Measurements from ENCODE around the gene TSPAN8.
"Not testable (repeated sequence)": the region's sequence is repeated elsewhere in the genome, so short reads cannot be mapped to it uniquely, and the experiment has no call there.

The TSPAN8 gene

DNA sequence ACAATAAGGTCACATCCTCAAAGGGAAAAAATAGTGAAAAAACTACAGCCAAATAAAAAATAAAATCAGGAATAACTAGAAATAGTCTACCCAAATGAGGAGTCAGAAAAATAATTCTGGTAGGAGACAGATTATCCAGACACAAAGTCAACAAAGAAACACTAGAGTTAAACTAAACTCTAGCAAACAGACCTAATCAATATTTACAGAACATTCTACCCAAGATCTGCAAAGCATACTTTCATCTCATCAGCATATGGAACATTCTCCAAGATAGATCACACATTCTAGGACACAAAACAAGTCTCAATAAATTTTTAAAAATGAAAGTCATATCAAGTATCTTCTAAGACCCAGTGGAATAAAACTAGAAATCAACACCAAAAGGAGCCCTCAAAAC lies 20.4 kb upstream of the TSPAN8 start:
- H2AFZ ChIP-seq (ENCODE audit: low read depth, low read length): no peak overlapping the region
- no peaks in the 10 kb centered on the region for H3K27me3 ChIP-seq (ENCODE audit: insufficient read depth, low read length)
- H3K36me3 ChIP-seq (ENCODE audit: insufficient read depth, low read length): no peaks in the 10 kb centered on the region
- no peaks in the 10 kb centered on the region for H3K9me3 ChIP-seq (ENCODE audit: low read length)
- no peaks in the 10 kb centered on the region for H3K4me1 ChIP-seq (ENCODE audit: insufficient read depth, low read length)
- no peak overlapping the region for H3K4me3 ChIP-seq (ENCODE audit: low read length)

DNA sequence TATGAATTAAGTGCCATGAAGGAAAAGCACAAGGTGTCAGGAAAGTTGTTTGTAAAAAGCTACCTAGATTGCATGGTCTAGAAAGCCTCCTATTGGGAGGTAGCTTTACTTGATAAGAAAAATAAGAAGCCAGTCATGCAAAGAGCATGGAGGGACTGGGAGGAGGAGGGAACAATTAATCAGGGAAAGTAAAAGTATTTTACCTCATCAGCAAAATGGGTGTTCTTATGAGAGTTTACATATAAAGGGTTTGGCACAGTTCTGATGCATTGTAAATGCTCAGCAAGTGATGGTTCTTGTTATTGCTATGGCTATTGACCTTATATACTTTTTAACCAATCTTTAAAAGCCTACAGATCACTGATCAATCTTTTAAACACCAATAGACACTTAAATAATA lies 17.0 kb upstream of the TSPAN8 start:
- H3K27me3 ChIP-seq (ENCODE audit: insufficient read depth, low read length): no peaks in the 10 kb centered on the region
- H2AFZ ChIP-seq (ENCODE audit: low read depth, low read length): no peak overlapping the region
- no peaks in the 10 kb centered on the region for H3K4me1 ChIP-seq (ENCODE audit: insufficient read depth, low read length)
- H3K4me3 ChIP-seq (ENCODE audit: low read length): no peak overlapping the region
- H3K9me3 ChIP-seq (ENCODE audit: low read length): no peaks in the 10 kb centered on the region
- H3K36me3 ChIP-seq (ENCODE audit: insufficient read depth, low read length): no peaks in the 10 kb centered on the region

DNA sequence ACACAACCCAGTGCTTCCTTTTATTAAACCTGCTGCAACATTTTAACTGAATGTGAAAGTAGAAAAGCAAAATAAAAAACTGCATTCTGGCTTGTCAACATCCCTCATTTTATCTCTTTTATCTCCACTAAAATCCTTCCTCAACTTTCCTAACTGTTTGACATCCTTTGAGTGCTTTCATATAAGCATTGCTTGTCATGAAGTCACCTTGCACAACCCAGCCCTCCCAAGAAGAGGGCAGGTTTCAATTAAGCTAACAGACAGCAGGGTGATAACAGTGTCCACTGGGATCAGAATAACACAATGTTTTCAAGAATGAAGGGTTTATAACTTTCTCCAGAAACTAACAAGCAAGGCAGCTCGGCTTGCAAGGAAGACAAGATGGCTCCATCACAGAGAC lies 16.3 kb upstream of the TSPAN8 start:
- Histone ChIP-seq H3K36me3 (ENCODE audit: insufficient read depth, low read length) (no peaks in the 10 kb centered on the region), H3K27me3 (ENCODE audit: insufficient read depth, low read length) (no peaks in the 10 kb centered on the region), H2AFZ (ENCODE audit: low read depth, low read length) (no peak overlapping the region), H3K4me1 (ENCODE audit: insufficient read depth, low read length) (no peaks in the 10 kb centered on the region), H3K4me3 (ENCODE audit: low read length) (no peak overlapping the region), H3K9me3 (ENCODE audit: low read length) (no peaks in the 10 kb centered on the region)

GRCh38 chr12:71170456-71170855 lies 12.7 kb upstream of the TSPAN8 start:
- Histone ChIP-seq H3K4me3 (ENCODE audit: low read length) (no peak overlapping the region), H2AFZ (ENCODE audit: low read depth, low read length) (no peak overlapping the region), H3K4me1 (ENCODE audit: insufficient read depth, low read length) (no peaks in the 10 kb centered on the region), H3K36me3 (ENCODE audit: insufficient read depth, low read length) (no peaks in the 10 kb centered on the region), H3K9me3 (ENCODE audit: low read length) (no peaks in the 10 kb centered on the region), H3K27me3 (ENCODE audit: insufficient read depth, low read length) (no peaks in the 10 kb centered on the region)

GRCh38 chr12:71169286-71169685 lies 11.5 kb upstream of the TSPAN8 start:
- Histone ChIP-seq H3K9me3 (ENCODE audit: low read length) (no peaks in the 10 kb centered on the region), H3K36me3 (ENCODE audit: insufficient read depth, low read length) (no peaks in the 10 kb centered on the region)

GRCh38 chr12:71166862-71167496 lies 9.2 kb upstream of the TSPAN8 start:
- H3K4me1 ChIP-seq (ENCODE audit: insufficient read depth, low read length): no peaks in the 10 kb centered on the region
- no peak overlapping the region for H2AFZ ChIP-seq (ENCODE audit: low read depth, low read length)
- no peaks in the 10 kb centered on the region for H3K9me3 ChIP-seq (ENCODE audit: low read length)
- no peaks in the 10 kb centered on the region for H3K27me3 ChIP-seq (ENCODE audit: insufficient read depth, low read length)
- H3K36me3 ChIP-seq (ENCODE audit: insufficient read depth, low read length): no peaks in the 10 kb centered on the region
- H3K4me3 ChIP-seq (ENCODE audit: low read length): no peak overlapping the region

More at GRCh38 chr12:71169286-71169685, 11.5 kb upstream of the TSPAN8 start:
- H2AFZ ChIP-seq (ENCODE audit: low read depth, low read length): no peak overlapping the region
- H3K4me3 ChIP-seq (ENCODE audit: low read length): no peak overlapping the region
- H3K4me1 ChIP-seq (ENCODE audit: insufficient read depth, low read length): no peaks in the 10 kb centered on the region
- no peaks in the 10 kb centered on the region for H3K27me3 ChIP-seq (ENCODE audit: insufficient read depth, low read length)

DNA sequence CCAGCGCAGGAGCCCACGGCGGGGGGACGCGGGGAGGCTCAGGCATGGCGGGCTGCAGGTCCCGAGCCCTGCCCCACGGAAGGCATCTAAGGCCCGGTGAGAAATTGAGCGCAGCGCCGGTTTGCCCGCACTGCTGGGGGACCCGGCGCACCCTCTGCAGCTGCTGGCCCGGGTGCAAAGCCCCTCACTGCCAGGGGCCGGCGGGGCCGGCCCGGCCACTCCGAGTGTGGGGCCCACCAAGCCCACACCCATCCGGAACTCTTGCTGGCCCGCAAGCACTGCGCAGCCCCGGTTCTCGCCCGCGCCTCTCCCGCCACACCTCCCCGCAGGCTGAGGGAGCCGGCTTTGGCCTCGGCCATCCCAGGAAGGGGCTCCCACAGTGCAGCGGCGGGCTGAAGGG lies 8.5 kb upstream of the TSPAN8 start:
- H3K9me3 ChIP-seq (ENCODE audit: low read length): no peaks in the 10 kb centered on the region
- no peaks in the 10 kb centered on the region for H3K27me3 ChIP-seq (ENCODE audit: insufficient read depth, low read length)
- no peak overlapping the region for H3K4me3 ChIP-seq (ENCODE audit: low read length)

DNA sequence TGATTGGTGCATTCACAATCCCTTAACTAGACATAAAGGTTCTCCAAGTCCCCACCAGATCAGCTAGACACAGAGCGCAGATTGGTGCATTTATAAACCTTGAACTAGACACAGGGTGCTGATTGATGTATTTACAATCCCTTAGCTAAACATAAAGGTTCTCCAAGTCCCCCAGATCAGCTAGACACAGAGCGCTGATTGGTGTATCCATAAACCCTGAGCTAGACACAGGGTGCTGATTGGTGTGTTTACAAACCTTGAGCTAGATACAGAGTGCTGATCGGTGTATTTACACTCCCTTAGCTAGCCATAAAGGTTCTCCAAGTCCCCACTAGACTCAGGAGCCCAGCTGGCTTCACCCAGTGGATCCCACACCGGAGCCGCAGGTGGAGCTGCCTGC lies 8.0 kb upstream of the TSPAN8 start:
- not testable (repeated sequence) for H3K9me3 ChIP-seq (ENCODE audit: low read length); H3K4me3 ChIP-seq (ENCODE audit: low read length); H3K36me3 ChIP-seq (ENCODE audit: insufficient read depth, low read length); H3K4me1 ChIP-seq (ENCODE audit: insufficient read depth, low read length); H3K27me3 ChIP-seq (ENCODE audit: insufficient read depth, low read length); H2AFZ ChIP-seq (ENCODE audit: low read depth, low read length)

More for the DNA sequence above, 8.5 kb upstream of the TSPAN8 start:
- H3K36me3 ChIP-seq (ENCODE audit: insufficient read depth, low read length): no peaks in the 10 kb centered on the region
- no peak overlapping the region for H2AFZ ChIP-seq (ENCODE audit: low read depth, low read length)
- H3K4me1 ChIP-seq (ENCODE audit: insufficient read depth, low read length): no peaks in the 10 kb centered on the region

DNA sequence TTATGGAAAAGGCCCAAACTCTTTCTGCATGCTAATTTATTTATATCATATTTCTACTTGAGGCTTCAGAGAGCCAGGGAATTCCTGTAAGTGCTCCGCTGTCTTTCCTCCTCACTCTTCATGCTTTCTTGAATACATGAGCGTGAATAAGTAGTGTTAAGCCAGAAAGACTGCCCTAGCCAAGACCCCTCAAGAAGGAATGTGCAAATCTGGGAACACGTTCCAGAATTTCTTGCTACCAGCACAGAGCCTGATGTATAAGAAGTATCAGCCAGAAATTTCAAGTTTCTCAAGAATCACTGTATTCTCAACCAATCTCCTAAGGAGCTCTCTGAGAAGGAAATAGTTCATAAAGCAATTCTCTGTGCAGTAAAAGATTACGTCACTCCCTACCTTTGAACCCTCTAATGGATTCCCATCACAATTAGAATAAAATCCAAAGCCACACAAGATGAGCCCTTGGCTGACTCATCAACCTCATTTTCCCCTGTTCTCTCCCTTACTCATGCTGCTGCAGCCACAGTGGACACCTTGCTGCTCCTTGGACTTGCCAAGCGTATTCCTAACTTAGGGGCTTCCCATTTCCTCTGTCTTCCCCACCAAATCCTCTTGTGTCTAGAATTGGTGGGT lies 6.9 kb upstream of the TSPAN8 start:
- Histone ChIP-seq H3K9me3 (ENCODE audit: low read length) (no peaks in the 10 kb centered on the region), H3K4me3 (ENCODE audit: low read length) (no peak overlapping the region), H3K36me3 (ENCODE audit: insufficient read depth, low read length) (no peaks in the 10 kb centered on the region), H3K27me3 (ENCODE audit: insufficient read depth, low read length) (no peaks in the 10 kb centered on the region), H2AFZ (ENCODE audit: low read depth, low read length) (no peak overlapping the region), H3K4me1 (ENCODE audit: insufficient read depth, low read length) (no peaks in the 10 kb centered on the region)

DNA sequence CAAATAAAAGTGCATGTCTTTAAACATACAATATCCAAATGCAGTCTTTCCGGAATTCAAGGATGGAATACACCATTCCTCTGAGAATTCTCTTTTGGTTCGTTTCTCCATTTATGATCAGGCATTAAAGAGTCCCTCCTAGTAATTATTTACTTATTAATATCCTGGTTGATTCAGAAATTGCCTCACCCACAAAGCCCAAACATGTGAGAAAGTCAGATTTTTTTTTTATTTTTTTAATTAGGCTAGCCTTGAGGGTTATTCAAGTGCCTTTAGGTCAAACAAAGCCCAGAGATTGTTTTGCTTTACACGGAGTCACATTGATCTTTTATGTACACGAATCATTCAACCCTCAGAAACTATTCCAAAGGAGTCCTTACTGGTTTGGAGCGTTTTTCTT lies 6.4 kb upstream of the TSPAN8 start:
- H3K4me1 ChIP-seq (ENCODE audit: insufficient read depth, low read length): no peaks in the 10 kb centered on the region
- no peak overlapping the region for H3K4me3 ChIP-seq (ENCODE audit: low read length)
- no peaks in the 10 kb centered on the region for H3K27me3 ChIP-seq (ENCODE audit: insufficient read depth, low read length)
- no peak overlapping the region for H2AFZ ChIP-seq (ENCODE audit: low read depth, low read length)
- H3K36me3 ChIP-seq (ENCODE audit: insufficient read depth, low read length): no peaks in the 10 kb centered on the region
- no peaks in the 10 kb centered on the region for H3K9me3 ChIP-seq (ENCODE audit: low read length)

DNA sequence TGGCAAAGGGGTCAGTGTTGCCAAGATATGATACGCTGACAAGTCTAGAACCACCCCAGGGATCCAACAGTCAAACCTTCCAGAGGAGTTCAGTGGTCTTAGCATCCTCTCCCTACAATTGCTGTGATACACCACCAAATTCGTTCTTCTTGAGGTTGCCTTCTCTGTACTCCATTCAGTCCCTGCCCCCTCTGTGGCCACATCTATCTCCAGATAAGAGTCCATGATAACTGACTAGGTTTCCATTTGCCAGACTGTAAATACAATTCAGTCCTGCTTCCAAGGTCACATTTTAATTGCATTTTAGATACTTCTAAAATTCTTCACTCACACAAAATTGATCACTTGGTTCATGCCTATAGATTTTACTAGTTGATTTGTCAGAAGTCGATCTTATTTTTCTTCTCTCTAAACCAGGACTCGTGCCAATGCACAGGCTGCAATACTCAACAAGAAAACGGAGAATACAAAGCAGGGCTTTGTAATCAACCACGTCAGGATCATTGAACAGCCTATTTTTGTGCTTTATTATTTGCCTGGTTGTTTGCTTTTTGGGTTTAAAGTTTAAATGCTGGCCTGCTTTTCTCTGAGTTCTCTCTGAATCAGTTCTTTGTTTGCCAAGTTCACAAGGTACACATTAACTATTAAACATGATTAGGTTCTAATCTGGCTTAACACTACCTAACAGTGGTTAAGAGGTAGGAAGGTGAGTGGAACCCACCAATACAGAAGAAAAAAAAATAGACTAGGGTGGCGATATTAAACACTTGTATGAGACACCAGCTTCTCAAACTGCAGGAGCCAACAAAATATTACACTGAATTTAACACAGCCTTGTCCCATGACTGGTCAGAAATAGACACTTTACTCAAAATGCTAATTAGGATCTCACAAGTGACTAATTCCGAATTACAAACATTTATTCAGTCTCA lies 5.3 kb upstream of the TSPAN8 start:
- H3K36me3 ChIP-seq (ENCODE audit: insufficient read depth, low read length): no peaks in the 10 kb centered on the region
- H3K9me3 ChIP-seq (ENCODE audit: low read length): no peaks in the 10 kb centered on the region
- H2AFZ ChIP-seq (ENCODE audit: low read depth, low read length): no peak overlapping the region
- no peak overlapping the region for H3K4me3 ChIP-seq (ENCODE audit: low read length)
- H3K4me1 ChIP-seq (ENCODE audit: insufficient read depth, low read length): no peaks in the 10 kb centered on the region
- no peaks in the 10 kb centered on the region for H3K27me3 ChIP-seq (ENCODE audit: insufficient read depth, low read length)

DNA sequence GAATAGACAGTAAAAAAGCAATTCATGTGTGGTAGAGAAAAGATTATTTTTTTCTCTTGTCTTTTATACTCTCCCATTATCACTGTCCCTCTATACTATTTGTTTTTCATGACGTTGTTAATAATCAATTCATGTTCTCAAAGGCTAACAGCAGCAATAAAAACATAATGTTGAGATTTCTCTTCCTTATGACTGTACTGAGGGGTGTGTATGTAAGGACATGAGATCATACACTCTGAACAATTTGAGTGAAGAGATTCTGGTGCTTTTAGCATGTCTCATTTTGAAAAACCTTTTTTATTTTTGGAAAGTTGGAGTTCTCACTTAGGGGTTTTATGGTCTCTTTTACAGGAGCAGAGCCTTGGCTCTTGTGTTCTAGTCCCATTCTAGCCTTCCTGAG lies 3.8 kb upstream of the TSPAN8 start:
- Histone ChIP-seq H3K27me3 (ENCODE audit: insufficient read depth, low read length) (no peaks in the 10 kb centered on the region), H3K4me1 (ENCODE audit: insufficient read depth, low read length) (no peaks in the 10 kb centered on the region), H2AFZ (ENCODE audit: low read depth, low read length) (no peak overlapping the region), H3K9me3 (ENCODE audit: low read length) (no peaks in the 10 kb centered on the region), H3K36me3 (ENCODE audit: insufficient read depth, low read length) (no peaks in the 10 kb centered on the region), H3K4me3 (ENCODE audit: low read length) (no peak overlapping the region)

DNA sequence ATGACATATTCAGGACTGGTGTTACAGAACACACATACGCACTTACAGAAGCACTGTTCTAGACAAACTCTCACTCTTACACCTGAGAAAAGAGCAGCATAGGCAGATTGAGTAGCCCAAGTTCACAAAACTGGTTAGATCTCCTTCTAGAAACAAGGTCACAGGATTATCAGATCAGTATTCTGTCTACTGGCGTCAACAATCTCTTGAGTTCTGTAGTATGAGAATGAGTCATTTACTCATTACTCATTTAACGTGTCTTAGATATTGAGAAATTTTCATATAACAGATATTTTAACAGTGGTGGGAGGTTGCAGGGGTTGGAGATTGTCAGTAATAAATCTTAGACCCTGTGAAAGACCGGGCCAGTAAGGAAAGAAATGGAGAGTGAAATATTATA lies 2.8 kb upstream of the TSPAN8 start:
- no peaks in the 10 kb centered on the region for H3K36me3 ChIP-seq (ENCODE audit: insufficient read depth, low read length)
- H3K4me3 ChIP-seq (ENCODE audit: low read length): no peak overlapping the region
- H2AFZ ChIP-seq (ENCODE audit: low read depth, low read length): no peak overlapping the region
- H3K4me1 ChIP-seq (ENCODE audit: insufficient read depth, low read length): no peaks in the 10 kb centered on the region
- H3K27me3 ChIP-seq (ENCODE audit: insufficient read depth, low read length): no peaks in the 10 kb centered on the region
- no peaks in the 10 kb centered on the region for H3K9me3 ChIP-seq (ENCODE audit: low read length)

Data from neuron (in vitro differentiated cells).